Measurements from ENCODE around the gene NMD3.

DNA sequence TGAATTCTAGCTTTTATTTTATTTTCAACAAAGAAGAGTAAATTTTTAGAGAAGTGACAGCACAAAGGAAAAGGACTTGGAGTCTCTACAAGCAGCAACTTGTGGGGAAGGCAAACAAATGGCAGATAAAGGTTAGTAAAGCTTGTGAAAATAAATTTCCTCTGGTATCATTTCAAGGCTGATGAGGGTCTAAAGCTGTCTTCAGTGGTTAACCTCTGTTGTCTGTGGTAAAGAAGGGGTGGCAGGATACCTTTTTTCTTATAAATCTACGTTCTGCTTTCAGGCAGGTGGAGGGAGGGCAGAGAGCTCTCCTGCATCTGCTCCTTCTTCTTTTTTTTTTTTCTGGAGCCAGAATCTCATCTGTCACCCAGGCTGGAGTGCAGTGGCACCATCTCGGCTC lies 50.5 kb downstream of the NMD3 start:
- TF ChIP-seq CTCF (IDR thresholded peaks at IDR 0.05): no peak
- TF ChIP-seq POLR2AphosphoS5 (IDR thresholded peaks at IDR 0.05): no peak
- TF ChIP-seq POLR2A (IDR thresholded peaks at IDR 0.05): no peak
- TF ChIP-seq EP300 (IDR thresholded peaks at IDR 0.05): no peak

Data from stomach (tissue), 4 donors.